ENCODE results near the gene ANKH. TPM values are rescaled to one million over a fixed set of nuclear protein-coding genes. Genes with fewer than 3 reads are reported as not detected.

The ANKH gene
- polyA plus RNA-seq, 4 donors = 9.6 to 21.8 (median 12.9) TPM

- DNase-seq (ENCODE audit: low read depth in 4 of 4, low spot score in 2 of 4) = no peak
These were observed 127.8 kb downstream of the ANKH start for GRCh38 chr5:14743601-14744295.

DNA sequence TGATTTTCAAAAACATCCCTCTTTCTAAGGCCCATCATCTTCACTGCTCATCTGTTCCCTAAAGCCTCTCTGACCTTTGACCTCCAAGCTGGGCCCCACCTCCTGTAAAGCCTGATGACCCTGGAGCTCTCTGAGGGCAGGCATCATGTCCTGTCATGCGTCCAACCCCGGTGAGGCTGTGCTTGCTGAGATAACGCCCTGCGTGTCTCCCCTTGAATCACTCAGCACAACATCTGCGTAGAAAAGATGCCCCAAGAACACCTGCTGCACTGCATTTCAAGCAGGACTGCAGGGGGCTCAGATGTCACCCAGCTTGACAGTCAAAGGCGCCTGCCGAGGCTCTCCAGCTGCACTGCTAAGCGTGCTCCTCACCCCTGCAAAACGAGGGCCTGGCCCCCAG lies 129.1 kb downstream of the ANKH start:
- DNase-seq (ENCODE audit: low read depth in 4 of 4, low spot score in 2 of 4) = no peak

DNA sequence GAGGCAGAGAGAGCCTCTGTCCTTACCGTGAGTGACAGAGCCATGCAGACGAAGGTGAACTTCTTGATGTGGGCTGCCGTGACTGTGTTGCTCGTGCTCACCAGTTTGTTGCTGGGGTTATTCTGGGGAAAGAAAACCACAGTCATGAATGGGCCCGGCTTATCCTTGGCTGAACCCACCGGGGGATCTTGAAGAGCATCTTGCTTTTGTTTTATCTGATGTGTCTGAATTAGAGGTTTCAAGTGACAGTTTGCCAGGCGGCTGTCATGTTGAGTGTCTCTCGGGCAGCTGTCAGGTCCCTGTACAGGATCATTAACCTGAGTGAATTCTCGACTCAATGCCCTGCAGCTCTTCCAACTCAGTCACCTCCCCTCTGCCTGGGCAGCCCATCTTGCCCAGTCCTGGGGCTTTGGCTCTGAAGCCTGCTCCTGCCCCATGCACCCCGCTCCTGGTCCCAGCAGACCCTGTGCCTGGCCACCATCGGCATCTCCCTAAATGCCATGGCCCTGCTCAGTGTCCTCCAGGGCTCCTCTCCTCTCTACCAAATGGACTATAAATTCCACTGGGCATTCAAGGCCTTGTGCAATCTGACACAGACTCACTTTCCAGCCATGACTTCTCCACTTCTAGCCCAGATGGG lies 129.7 kb downstream of the ANKH start:
- DNase-seq (ENCODE audit: low read depth in 4 of 4, low spot score in 2 of 4) = peak in 1 of 4 donors; percentile 31

- DNase-seq (ENCODE audit: low read depth in 4 of 4, low spot score in 2 of 4) = no peak
These were observed 130.4 kb downstream of the ANKH start for GRCh38 chr5:14741131-14741530.

GRCh38 chr5:14739981-14740380 lies 131.6 kb downstream of the ANKH start:
- DNase-seq (ENCODE audit: low read depth in 4 of 4, low spot score in 2 of 4) = no peak

- no peak for DNase-seq (ENCODE audit: low read depth in 4 of 4, low spot score in 2 of 4)
These were observed 132.0 kb downstream of the ANKH start for GRCh38 chr5:14739538-14739937.

DNA sequence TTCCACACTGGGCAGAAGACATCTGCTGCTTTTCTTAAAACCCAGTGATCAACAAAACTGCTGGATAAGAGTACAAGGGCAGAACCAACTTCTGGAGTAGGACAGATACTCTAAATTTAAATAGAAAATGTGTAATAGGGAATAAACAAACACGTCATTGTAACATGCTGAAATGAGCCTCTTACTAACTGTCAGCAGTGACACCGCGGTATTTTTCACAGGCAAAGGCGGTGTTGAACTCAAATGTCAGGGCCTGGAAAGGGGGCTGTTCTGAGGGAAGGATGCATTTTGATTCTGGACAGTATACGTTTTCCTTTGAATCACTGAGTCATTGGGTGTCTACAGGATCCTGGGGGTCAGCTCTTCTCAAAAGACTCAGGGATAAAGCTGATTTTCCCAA lies 133.5 kb downstream of the ANKH start:
- no peak for DNase-seq (ENCODE audit: low read depth in 4 of 4, low spot score in 2 of 4)

DNA sequence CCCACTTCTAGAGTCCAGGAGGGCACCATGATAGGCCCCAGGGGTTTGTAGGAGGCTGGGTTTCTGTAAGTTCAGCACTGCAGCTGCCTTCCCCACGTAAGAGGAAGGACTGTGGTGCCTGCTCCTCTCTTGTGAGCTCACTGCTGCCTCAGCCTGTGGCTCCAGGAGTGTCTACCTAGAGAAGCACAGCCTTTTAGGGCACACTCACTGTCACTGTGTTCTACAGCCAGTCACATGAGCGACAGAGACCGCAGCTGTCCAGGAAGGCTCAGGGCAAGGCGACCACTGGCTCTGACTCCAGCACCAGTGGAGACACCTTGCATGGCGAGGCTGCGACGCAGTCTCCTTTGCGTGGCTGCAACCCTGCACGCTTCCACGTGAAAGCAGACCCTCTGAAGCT lies 134.3 kb downstream of the ANKH start:
- DNase-seq (ENCODE audit: low read depth in 4 of 4, low spot score in 2 of 4) = no peak

DNA sequence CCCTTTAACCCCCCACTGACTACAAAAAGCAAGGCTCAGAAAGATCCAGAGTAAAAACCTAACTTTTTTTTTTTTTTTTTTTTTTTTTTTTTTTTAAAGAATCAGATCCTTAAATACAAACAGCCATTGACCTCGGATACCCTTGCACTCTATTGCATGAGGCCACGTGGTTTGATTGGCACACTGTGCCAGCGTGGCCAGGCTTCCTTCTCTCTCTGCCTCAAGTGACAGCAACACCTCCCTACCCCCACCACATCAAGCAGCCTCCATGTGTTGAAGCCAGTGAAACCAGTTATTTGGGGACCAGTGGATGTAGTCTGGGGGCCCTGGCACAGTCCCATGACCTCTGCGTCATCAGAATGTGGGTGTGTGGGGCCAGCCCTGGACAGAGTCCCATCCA lies 135.6 kb downstream of the ANKH start:
- DNase-seq (ENCODE audit: low read depth in 4 of 4, low spot score in 2 of 4) = no peak

DNA sequence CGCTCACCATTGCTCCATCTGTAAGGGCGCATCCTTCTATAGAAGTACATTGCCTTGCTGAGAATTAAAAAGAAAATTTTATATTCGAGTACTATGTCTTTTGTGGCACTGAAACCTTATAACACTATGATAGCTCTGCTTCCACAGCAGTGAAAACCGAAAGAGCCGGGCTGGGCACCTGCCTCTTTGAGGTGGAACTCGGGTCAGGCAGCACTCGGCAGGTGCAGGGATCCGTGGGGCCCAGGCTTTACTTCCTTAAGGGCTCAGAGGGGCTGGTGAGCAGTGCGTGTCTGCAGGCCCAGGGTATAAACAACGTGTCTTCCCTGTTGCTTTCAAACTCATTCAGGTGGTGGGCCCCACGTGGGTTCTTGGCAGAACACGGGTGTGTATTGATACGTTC lies 137.2 kb downstream of the ANKH start:
- no peak for DNase-seq (ENCODE audit: low read depth in 4 of 4, low spot score in 2 of 4)

GRCh38 chr5:14733661-14734060 lies 137.9 kb downstream of the ANKH start:
- no peak for DNase-seq (ENCODE audit: low read depth in 4 of 4, low spot score in 2 of 4)

DNA sequence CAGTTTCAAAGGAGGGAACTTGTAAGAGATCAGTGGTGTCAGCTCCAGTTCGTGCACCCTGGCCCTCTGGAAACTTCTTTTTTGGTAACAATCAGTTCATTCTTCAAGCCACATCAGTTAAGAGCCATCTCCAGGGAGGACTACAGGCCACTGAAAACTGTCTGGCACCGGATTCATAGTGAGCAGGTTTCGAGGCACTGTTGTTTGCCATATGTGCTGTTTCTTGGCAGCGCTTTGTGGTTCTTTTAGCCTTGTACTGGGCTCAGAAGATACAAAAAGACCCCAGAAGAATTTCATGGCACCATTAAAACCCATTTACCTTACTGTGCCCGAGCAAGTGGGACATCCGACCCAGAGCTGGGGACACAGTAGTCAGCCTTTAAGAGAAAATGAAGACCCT lies 138.6 kb downstream of the ANKH start:
- DNase-seq (ENCODE audit: low read depth in 4 of 4, low spot score in 2 of 4) = no peak

DNA sequence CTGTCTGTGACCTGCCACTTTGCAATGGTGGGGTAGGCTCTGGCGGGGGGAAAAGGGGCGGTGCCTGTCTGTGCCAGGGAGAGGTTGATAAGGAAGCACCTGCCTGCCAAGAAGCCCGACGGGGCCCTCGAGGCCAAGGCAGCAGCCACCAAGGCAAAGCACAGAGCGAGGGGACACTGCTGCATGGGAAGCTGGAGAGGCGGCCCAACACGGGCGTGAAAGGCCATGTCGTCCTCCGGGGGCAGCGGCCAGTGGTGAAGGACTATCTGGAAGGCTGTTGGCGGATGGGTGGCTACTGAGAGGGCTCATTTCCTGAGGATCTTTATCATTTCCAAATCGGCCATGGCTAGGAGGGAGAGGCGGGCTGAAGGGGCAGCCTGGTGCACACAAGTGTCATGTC lies 140.7 kb downstream of the ANKH start:
- no peak for DNase-seq (ENCODE audit: low read depth in 4 of 4, low spot score in 2 of 4)

- DNase-seq (ENCODE audit: low read depth in 4 of 4, low spot score in 2 of 4) = no peak
These were observed 141.1 kb downstream of the ANKH start for GRCh38 chr5:14730466-14730865.

DNA sequence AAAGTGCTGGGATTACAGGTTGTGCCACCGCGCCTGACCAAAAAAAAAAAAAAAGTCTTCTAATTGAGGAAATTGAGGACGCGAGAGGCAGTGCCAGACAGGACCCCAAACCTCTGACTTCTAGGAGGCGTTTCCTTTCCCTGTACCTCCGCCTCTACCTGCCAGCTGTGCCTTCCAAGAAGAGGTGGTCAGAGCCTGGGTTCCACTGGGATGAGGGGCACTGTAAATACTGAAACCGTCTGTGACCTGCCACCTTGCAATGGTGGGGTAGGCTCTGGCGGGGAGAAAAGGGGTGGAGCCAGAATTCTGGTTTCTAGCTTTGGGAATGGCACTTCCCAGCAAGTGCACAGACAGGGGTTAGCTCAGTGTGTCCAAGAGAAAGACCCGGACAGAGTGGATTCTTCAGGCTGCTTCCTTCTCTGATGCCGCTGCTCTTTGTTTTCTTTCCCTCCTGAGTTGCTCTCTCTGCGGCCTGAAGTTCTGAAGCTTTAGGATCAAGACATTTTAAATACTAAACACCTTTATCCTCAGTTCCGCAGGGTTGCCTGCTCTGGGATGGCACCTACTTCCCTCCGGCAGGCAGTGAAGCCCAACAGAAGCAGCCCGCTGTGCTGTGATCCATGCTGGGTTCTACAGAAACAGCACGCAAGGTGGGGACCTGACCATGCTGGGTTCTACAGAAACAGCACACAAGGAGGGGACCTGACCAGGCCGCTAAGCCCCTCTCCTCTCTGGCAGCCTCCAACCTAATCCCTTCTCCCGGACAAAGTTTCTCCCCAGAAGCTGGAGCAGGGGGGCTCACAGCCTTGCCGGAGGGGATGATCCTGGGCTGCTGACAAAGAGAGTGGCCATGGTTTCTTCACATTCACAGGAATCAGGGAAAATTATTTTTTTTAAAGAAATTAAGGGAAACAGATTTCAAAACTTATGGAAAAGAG lies 141.9 kb downstream of the ANKH start:
- DNase-seq (ENCODE audit: low read depth in 4 of 4, low spot score in 2 of 4) = no peak

DNA sequence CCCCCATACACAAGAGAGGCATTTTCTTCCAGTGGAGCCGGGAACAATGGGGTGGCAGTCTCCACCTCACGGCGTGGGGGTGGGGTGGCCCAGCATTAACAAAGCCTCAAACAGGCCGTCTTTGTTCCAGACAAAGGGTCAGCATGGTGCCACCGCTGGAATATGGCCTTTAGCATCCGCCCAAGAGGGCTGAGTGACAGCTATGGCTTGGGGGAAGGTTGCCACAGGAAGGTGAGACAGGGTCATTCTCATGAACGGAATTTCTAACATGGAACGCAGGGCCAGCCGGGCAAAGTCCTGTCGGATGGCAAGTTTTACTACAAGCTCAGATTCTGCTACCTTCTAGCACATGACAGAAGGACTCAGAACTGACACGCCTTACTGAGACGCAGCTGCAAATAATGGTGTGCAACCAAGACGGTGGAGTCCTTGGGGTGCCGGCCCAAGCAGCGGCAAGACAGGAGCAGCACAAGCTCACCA lies 143.1 kb downstream of the ANKH start:
- DNase-seq (ENCODE audit: low read depth in 4 of 4, low spot score in 2 of 4) = no peak

DNA sequence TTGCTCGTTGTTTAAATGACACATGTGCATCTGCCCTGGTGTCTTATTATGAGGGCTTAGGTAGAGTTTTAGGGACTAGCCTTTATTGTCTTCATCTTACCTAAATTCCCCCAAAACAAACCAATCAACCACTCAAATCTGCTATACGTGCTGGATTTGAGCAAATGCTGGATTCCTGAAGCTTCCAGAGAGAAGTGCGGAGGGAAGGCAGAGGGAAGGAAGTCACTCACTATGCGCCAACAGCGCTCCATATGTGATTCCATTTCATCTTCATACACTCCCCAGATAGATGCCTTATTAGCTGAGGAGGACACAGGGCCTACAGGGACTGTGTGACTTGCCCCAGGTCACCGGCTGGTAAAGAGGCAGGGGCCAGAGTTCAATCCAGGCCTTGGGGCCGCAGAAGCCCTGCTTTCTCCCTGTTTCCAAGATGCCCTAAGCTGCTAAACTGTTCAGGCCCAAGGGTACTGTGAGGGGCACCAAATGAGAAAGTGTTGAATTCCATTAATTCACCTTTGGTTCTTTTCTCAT lies 143.6 kb downstream of the ANKH start:
- DNase-seq (ENCODE audit: low read depth in 4 of 4, low spot score in 2 of 4) = no peak

DNA sequence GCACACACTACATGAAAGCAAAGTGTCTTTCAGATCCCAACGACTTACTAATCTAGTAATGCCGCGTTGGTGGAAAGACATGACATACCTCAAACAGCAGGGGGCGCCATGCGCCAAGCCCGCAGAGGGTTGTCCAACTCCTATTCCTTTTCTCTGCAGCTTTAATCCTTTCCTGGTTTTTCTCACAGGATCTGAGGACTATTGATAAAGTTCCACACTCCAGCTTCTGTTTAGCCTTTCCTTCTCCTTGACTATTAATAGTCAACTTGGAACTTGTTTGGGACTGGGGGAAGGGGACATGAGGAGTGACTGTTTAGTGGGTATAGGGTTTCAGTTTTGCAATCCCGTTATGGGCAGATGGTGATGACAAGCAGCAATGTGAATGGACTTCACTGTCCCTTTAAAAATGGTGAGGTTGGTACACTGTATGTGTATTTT lies 144.1 kb downstream of the ANKH start:
- peak in 3 of 4 donors; percentile 55 to 63 (median 59) for DNase-seq (ENCODE audit: low read depth in 4 of 4, low spot score in 2 of 4)

DNA sequence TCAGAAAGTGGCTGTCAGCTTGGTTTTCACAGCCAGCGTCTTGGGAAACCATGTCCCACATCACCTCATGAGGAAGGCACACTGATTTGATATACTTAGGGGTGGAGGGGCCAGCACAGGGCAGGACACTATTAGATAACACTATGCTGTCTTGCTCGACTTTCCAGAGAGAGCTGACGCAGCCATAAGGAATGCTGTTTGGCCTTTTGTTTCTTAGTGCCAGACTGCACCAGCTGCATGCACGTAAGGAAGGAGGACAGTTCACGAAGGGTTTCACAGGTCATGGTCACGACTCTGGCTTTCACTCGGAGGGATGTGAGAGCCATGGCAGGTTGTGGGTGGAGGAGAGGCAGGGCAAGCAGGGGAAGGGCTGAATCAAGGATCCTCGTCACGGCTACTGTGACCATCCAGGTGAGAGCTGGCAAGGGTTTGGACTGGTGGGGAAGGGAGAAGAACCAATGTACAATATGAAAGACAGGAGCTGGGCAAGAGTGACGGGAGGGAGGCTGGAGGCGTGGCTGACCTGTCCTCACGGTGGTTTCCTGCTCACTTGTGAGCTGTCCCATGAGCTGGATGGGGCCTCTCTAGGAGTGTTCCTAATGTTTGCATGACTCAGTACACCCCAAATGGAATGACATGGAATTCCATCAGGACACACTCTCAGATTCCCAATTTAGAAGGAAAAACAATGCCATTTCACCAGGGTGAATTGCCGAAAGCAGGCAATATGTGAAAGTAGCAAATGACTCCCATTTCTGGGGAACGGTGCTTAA lies 145.3 kb downstream of the ANKH start:
- no peak for DNase-seq (ENCODE audit: low read depth in 4 of 4, low spot score in 2 of 4)

DNA sequence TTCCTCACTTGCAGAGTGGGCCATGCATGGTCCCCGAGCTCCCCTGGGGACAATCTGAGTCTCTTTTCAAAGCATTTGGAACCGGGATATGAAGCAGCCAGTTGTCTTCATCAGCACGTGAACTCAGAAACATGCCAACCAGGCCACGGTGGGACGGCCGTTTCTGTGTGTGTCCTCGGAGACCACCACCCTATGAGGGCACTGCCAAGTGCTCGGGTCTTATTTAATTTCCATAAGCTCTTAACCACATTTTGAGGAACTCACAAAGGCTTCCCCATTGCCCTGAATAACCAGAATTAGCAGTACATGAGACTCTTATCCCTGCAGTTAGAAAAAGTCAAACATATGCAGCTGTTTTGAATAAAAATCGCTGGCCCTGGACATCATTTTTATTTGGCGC lies 146.9 kb downstream of the ANKH start:
- DNase-seq (ENCODE audit: low read depth in 4 of 4, low spot score in 2 of 4) = no peak

Data from left renal cortex interstitium (tissue), 4 donors.